CD4-positive, alpha-beta T cell (primary cell): ENCODE data around the gene VPS18. TPM values are rescaled to one million over a fixed set of nuclear protein-coding genes. Genes with fewer than 3 reads are reported as not detected.

Experiments
- ATAC-seq: fragments of 200-7000 bp; cut with Tn5 transposase; one replicate; pipeline ENCODE4 v1.10.0; 2022; ENCODE audit warnings: mild to moderate bottlenecking; ENCODE audit not compliant: poor library complexity
- CTCF ChIA-PET: fragments of 350-600 bp; sonication (Branson Sonifier 250); formaldehyde crosslinking; loops from one replicate; lab custom pipeline; 2021; ENCODE audit warnings: antibody characterized with exemption, inconsistent platforms; lab: Charles Lee
- POLR2A ChIA-PET: fragments of 350-600 bp; sonication (Branson Sonifier 250); formaldehyde crosslinking; loops from one replicate; lab custom pipeline; 2021; ENCODE audit warnings: antibody characterized with exemption, inconsistent platforms; lab: Charles Lee
- DNase-seq, 14 experiments: peaks; one replicate each; pipeline ENCODE4 v3.0.0-alpha.2; 2013 to 2020; ENCODE audit warnings: mixed read lengths in 2 of 14
- H3K27ac ChIP-seq, 2 donors: one replicate each; pipeline versions ENCODE4 v1.5.1 to v1.7.0; 2013; ENCODE audit warnings: low read length in 2 of 2, low read depth in 1 of 2, mild to moderate bottlenecking in 1 of 2
- H3K27me3 ChIP-seq, 2 experiments: 1 replicate in 1 of 2; 2 replicates in 1 of 2; pipeline versions ENCODE4 v1.6.1 to v1.7.0; 2013; ENCODE audit warnings: low read length in 2 of 2, control low read depth in 1 of 2, mild to moderate bottlenecking in 1 of 2, moderate library complexity in 1 of 2; ENCODE audit not compliant: insufficient read depth in 2 of 2, control insufficient read depth in 1 of 2
- H3K36me3 ChIP-seq: one replicate; pipeline ENCODE4 v1.6.1; 2013; ENCODE audit warnings: low read length, control low read depth; ENCODE audit not compliant: insufficient read depth
- H3K4me1 ChIP-seq: one replicate; pipeline ENCODE4 v1.6.1; 2013; ENCODE audit warnings: low read length, control low read depth; ENCODE audit not compliant: insufficient read depth
- H3K4me3 ChIP-seq: one replicate; pipeline ENCODE4 v1.5.1; 2013; ENCODE audit warnings: mild to moderate bottlenecking, low read length, moderate library complexity
- H3K9me3 ChIP-seq, 2 experiments: 1 replicate in 1 of 2; 2 replicates in 1 of 2; pipeline versions ENCODE4 v1.6.1 to v1.7.0; 2013; ENCODE audit warnings: low read length in 2 of 2, mild to moderate bottlenecking in 2 of 2, control low read depth in 1 of 2, moderate library complexity in 1 of 2; ENCODE audit not compliant: control insufficient read depth in 1 of 2, insufficient read depth in 1 of 2
- H3K27ac Mint-ChIP-seq: one replicate; pipeline ENCODE4 v1.8.0; 2020; ENCODE audit warnings: mixed read lengths
- H3K27me3 Mint-ChIP-seq: one replicate; pipeline ENCODE4 v1.8.0; 2021; ENCODE audit warnings: mixed read lengths
- H3K36me3 Mint-ChIP-seq: one replicate; pipeline ENCODE4 v1.8.0; 2021; ENCODE audit warnings: low read depth, mixed read lengths
- H3K4me1 Mint-ChIP-seq: one replicate; pipeline ENCODE4 v1.8.0; 2021; ENCODE audit warnings: low read depth, mixed read lengths
- H3K4me3 Mint-ChIP-seq: one replicate; pipeline ENCODE4 v1.8.0; 2020; ENCODE audit warnings: mild to moderate bottlenecking, mixed read lengths
- H3K9me3 Mint-ChIP-seq: one replicate; pipeline ENCODE4 v1.8.0; 2020; ENCODE audit warnings: mixed read lengths
- intact Hi-C, 2 experiments: fragments of 100-400 bp; cut with DNase I in 1 of 2; cut with micrococcal nuclease in 1 of 2; formaldehyde crosslinking; loops; one replicate each; pipeline versions ENCODE4 v1.15.1 to v1.9.0; 2023 to 2025; cut with DNase I, micrococcal nuclease
- total RNA-seq, 174 experiments: library from RNA in 2 of 174; stranded (reverse) in 2 of 174; gene quantifications; one replicate each; pipeline ENCODE4 v1.2.3 and lab custom pipeline; 2021 to 2026
- TF ChIP-seq, protein P1 (sequence below): fragments of 200-600 bp; IDR thresholded peaks from one replicate; pipeline ENCODE4 v1.8.0; 2022; ENCODE audit warnings: antibody characterized with exemption, mild to moderate bottlenecking

The VPS18 gene
- total RNA-seq, 2 experiments from 2014 or later, result 20.8 to 21.7 TPM

DNA sequence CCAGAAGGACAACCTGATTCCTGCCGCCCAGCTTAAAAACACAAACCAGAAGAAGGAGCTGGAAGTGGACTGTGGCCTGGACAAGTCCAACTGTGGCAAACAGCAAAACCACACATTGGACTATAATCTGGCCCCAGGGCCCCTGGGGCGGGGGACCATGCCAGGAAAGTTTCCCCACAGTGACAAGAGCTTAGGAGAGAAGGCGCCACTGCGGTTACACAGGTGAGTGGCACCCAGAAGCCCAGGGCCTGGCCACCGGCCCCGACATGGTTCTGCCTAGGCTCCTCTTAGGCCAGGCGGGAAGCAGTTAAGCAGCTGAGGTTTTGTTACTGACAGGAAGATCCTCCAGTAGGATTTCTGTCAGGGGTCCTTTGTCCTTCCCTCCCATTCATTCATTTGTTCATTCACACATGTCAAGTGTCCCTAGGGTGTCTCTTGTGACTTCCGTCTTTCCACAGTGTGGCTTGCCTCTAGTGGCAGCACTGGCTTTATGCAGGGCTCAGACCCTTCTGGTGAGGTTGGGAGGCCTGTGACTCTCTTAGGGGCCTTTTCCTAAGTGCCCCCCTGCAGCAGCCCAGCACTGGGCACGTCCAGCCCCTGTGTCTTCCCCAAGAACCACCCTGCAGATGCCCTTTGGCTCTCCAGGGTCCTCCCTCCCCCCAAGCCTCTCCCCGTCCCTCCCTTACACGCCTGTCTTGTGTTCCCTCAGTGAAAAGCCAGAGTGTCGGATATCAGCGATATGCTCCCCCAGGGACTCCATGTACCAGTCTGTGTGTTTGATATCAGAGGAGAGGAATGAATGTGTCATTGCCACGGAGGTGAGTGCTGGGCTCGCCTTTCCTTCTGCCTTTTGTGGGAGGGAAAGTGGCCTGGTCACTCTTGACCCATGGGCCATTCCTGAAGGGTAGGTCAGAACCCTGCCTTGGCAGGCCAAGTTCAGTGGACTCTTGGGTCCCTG is 42.7 kb downstream of the VPS18 start:
- ChIA-PET CTCF (interaction anchor here (0.6 kb wide), 1 partner anchor 119 kb away, joined by 3 read pairs; no protein-coding TSS in a partner anchor), POLR2A (interaction anchor here (1.3 kb wide), 1 partner anchor 30 kb away, joined by 3 read pairs; no protein-coding TSS in a partner anchor)
- H3K4me3 Mint-ChIP-seq, result no peak overlapping the region
- Histone ChIP-seq H3K4me1 (peaks cover 18% of the 10 kb centered on the region), H3K36me3 (no peaks in the 10 kb centered on the region), H3K27me3 (peaks cover 4 to 6% of the 10 kb centered on the region in 2 experiments), H3K9me3 (no peaks in the 10 kb centered on the region), H3K4me3 (no peak overlapping the region), H3K27ac (no peak overlapping the region)
- peaks cover 17% of the 10 kb centered on the region for H3K27me3 Mint-ChIP-seq
- no peaks in the 10 kb centered on the region for H3K9me3 Mint-ChIP-seq
- H3K36me3 Mint-ChIP-seq, result no peaks in the 10 kb centered on the region
- H3K27ac Mint-ChIP-seq, result no peak overlapping the region
- TF ChIP-seq, protein P1, sequence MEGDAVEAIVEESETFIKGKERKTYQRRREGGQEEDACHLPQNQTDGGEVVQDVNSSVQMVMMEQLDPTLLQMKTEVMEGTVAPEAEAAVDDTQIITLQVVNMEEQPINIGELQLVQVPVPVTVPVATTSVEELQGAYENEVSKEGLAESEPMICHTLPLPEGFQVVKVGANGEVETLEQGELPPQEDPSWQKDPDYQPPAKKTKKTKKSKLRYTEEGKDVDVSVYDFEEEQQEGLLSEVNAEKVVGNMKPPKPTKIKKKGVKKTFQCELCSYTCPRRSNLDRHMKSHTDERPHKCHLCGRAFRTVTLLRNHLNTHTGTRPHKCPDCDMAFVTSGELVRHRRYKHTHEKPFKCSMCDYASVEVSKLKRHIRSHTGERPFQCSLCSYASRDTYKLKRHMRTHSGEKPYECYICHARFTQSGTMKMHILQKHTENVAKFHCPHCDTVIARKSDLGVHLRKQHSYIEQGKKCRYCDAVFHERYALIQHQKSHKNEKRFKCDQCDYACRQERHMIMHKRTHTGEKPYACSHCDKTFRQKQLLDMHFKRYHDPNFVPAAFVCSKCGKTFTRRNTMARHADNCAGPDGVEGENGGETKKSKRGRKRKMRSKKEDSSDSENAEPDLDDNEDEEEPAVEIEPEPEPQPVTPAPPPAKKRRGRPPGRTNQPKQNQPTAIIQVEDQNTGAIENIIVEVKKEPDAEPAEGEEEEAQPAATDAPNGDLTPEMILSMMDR, result no peak
- ATAC-seq (no peak), DNase-seq (no peak)
- H3K4me1 Mint-ChIP-seq, result peaks cover 17% of the 10 kb centered on the region
- intact Hi-C loops, result no loop called here

GRCh38 chr15:40937762-40938535 is 43.7 kb downstream of the VPS18 start:
- H3K27ac Mint-ChIP-seq, result peak overlapping the region; percentile 51
- CTCF ChIA-PET, result no interaction called here

GRCh38 chr15:40938536-40938870 is 44.3 kb downstream of the VPS18 start:
- H3K4me1 Mint-ChIP-seq, result peaks cover 30% of the 10 kb centered on the region
- DNase-seq, result no peak
- peaks cover 3% of the 10 kb centered on the region for H3K27me3 Mint-ChIP-seq

More at GRCh38 chr15:40937762-40938535, 43.7 kb downstream of the VPS18 start:
- no peaks in the 10 kb centered on the region for H3K36me3 ChIP-seq
- POLR2A ChIA-PET, result no interaction called here
- TF ChIP-seq, protein P1, result peak; percentile 45
- DNase-seq, result peak in 3 of 14 experiments; percentile 21 to 63 (median 51)
- H3K4me3 Mint-ChIP-seq, result no peak overlapping the region
- H3K9me3 ChIP-seq, result no peaks in the 10 kb centered on the region
- H3K4me1 Mint-ChIP-seq, result peaks cover 24% of the 10 kb centered on the region
- peaks cover 25% of the 10 kb centered on the region for H3K4me1 ChIP-seq
- H3K36me3 Mint-ChIP-seq, result no peaks in the 10 kb centered on the region
- peaks cover 8% of the 10 kb centered on the region for H3K27me3 Mint-ChIP-seq
- ATAC-seq, result peak; percentile 47
- peaks cover 0 to under 1% of the 10 kb centered on the region in 2 experiments for H3K27me3 ChIP-seq
- H3K27ac ChIP-seq, result no peak overlapping the region
- intact Hi-C loops, result no loop called here
- no peaks in the 10 kb centered on the region for H3K9me3 Mint-ChIP-seq
- no peak overlapping the region for H3K4me3 ChIP-seq

More at GRCh38 chr15:40938536-40938870, 44.3 kb downstream of the VPS18 start:
- peaks cover 31% of the 10 kb centered on the region for H3K4me1 ChIP-seq
- no peak overlapping the region for H3K27ac ChIP-seq
- POLR2A ChIA-PET, result no interaction called here
- no peaks in the 10 kb centered on the region for H3K27me3 ChIP-seq
- H3K9me3 Mint-ChIP-seq, result no peaks in the 10 kb centered on the region
- H3K27ac Mint-ChIP-seq, result peak overlapping the region; percentile 51
- CTCF ChIA-PET, result interaction anchor here (4.4 kb wide), 1 partner anchor 9 kb away, joined by 43 read pairs; the partner anchor contains the start of gene DLL4
- H3K36me3 ChIP-seq, result no peaks in the 10 kb centered on the region
- intact Hi-C loops, result no loop called here
- no peaks in the 10 kb centered on the region for H3K9me3 ChIP-seq
- H3K36me3 Mint-ChIP-seq, result no peaks in the 10 kb centered on the region
- no peak overlapping the region for H3K4me3 ChIP-seq
- TF ChIP-seq, protein P1, result no peak
- ATAC-seq, result no peak
- H3K4me3 Mint-ChIP-seq, result no peak overlapping the region
